Measurements from ENCODE around the gene MUC3A. TPM values are rescaled to one million over a fixed set of nuclear protein-coding genes. Genes with fewer than 3 reads are reported as not detected.
"Not testable (repeated sequence)": the region's sequence is repeated elsewhere in the genome, so short reads cannot be mapped to it uniquely, and the experiment has no call there.

The MUC3A gene
- total RNA-seq, 1 experiment from 2014 or later: not detected

- DNase-seq (ENCODE audit: low spot score): no peak
- in situ Hi-C loops (cut with HindIII; ENCODE audit: low sequenced_read_pairs): no loop called here
These were observed 18.7 kb downstream of the MUC3A start for GRCh38 chr7:100968031-100968430.

- in situ Hi-C loops (cut with HindIII; ENCODE audit: low sequenced_read_pairs): no loop called here
- DNase-seq (ENCODE audit: low spot score): no peak
These were observed 19.3 kb downstream of the MUC3A start for GRCh38 chr7:100968650-100969049.

- in situ Hi-C loops (cut with HindIII; ENCODE audit: low sequenced_read_pairs): no loop called here
- DNase-seq (ENCODE audit: low spot score): no peak
These were observed 19.8 kb downstream of the MUC3A start, which contains the start of gene MUC12 for GRCh38 chr7:100969066-100969615. TSS of gene MUC12 (plus strand) at chr7:100969565. CDS start at chr7:100969623, 58 bp downstream.

DNA sequence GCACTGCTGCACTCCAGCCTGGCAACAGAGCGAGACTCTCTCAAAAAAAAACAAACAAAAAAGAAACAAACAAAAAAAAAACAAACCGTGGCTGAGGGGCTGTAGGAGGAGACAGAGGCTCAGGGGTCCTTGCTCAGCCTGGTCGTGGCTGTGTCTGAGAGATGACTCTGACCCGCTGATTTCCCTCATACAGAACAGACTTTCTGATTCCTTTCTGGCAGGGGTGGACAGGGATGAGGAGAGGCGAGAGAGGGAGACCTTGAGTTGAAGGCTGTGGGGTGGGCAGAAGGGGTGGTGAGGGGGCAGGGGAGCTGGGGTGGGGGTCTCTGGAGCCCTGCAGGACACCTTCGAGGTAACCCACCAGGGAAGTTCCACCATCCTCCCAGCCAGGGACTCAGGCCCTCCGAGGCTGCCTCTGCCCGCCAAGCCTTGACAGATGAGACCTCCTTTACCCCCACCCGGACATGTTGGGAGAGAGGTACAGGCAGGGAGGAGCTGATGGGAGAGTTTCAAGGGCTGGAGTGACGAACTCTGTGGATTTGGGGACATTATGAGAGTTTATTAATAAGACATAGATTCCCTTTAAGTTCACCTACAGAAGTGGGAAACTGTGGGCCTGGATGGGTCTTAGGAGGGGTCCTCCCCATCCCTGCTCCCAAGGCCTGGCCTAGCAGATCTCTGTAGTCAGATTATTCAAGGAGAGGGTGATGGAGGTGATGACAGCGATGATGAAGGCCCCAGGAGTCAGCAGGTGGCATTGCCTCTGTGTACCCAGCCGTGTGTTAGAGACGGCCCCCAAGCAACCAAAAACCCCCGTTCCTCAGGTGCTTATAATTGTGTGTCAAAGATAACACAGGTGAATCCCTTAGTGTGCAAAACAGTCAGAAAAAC is 22.0 kb downstream of the MUC3A start:
- in situ Hi-C loops (cut with HindIII; ENCODE audit: low sequenced_read_pairs): no loop called here
- DNase-seq (ENCODE audit: low spot score): no peak

DNA sequence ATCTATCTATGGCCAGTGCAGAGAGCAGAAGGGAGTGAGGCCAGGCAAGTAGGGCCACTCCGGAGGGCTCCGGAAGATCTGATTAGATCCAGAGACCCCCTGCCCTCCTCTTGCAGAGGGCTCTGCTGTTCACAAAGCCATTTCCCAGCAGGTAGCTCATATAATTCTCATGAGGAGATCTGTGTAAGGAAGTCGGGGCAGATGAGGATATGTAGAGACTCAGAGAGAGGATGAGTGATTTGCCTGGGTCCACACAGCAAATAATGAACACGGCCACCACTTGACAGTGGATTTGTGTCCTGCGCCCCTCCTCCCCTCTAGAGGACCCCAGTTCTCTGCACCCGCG is 22.6 kb downstream of the MUC3A start:
- DNase-seq (ENCODE audit: low spot score): no peak
- in situ Hi-C loops (cut with HindIII; ENCODE audit: low sequenced_read_pairs): no loop called here

GRCh38 chr7:100974021-100974420 is 24.7 kb downstream of the MUC3A start:
- no peak for DNase-seq (ENCODE audit: low spot score)
- in situ Hi-C loops (cut with HindIII; ENCODE audit: low sequenced_read_pairs): no loop called here

- DNase-seq (ENCODE audit: low spot score): no peak
- in situ Hi-C loops (cut with HindIII; ENCODE audit: low sequenced_read_pairs): no loop called here
These were observed 26.1 kb downstream of the MUC3A start for GRCh38 chr7:100975371-100975821.

GRCh38 chr7:100978300-100978699 is 29.0 kb downstream of the MUC3A start:
- no peak for DNase-seq (ENCODE audit: low spot score)
- in situ Hi-C loops (cut with HindIII; ENCODE audit: low sequenced_read_pairs): no loop called here

- DNase-seq (ENCODE audit: low spot score): no peak
- in situ Hi-C loops (cut with HindIII; ENCODE audit: low sequenced_read_pairs): no loop called here
These were observed 34.3 kb downstream of the MUC3A start for GRCh38 chr7:100983451-100984187.

- DNase-seq (ENCODE audit: low spot score); in situ Hi-C loops (cut with HindIII; ENCODE audit: low sequenced_read_pairs): not testable (repeated sequence)
These were observed 35.0 kb downstream of the MUC3A start for GRCh38 chr7:100984241-100984918.

DNA sequence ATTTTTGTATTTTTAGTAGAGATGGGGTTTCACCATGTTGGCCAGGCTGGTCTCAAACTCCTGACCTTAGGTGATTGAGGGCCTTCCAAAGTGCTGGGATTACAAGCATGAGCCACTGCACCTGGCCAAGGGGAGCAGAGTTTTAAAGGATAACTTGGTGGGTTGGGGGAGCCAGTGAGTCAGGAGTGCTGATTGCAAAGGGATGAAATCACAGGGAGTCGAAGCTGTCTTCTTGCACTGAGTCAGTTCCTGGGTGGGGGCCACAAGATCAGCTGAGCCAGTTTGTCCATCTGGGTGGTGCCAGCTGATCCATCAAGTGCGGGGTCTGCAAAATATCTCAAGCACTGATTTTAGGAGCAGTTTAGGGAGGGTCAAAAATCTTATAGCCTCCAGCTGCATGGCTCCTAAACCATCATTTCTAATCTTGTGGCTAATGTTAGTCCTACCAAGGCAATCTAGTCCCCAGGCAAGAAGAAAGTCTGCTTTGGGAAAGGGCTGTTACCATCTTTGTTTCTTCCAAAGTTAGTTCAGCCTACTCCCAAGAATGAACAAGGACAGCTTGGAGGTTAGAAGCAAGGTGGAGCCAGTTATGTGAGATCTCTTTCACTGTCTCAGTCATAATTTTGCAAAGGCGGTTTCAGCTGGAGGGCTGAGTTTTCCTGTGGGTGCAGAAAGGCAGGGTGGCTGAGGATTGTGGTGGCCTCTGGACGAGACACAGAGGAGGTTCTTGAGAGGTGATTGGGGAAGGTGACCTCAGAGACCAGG is 35.9 kb downstream of the MUC3A start:
- DNase-seq (ENCODE audit: low spot score); in situ Hi-C loops (cut with HindIII; ENCODE audit: low sequenced_read_pairs): not testable (repeated sequence)

DNA sequence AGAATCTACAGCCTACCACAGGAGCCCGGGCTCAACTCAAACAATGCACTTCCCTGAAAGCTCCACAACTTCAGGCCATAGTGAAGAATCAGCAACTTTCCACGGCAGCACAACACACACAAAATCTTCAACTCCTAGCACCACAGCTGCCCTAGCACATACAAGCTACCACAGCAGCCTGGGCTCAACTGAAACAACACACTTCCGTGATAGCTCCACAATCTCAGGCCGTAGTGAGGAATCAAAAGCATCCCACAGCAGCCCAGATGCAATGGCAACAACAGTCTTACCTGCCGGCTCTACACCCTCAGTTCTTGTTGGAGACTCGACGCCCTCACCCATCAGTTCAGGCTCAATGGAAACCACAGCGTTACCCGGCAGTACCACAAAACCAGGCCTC is 42.3 kb downstream of the MUC3A start:
- in situ Hi-C loops (cut with HindIII; ENCODE audit: low sequenced_read_pairs): no loop called here
- DNase-seq (ENCODE audit: low spot score): no peak

DNA sequence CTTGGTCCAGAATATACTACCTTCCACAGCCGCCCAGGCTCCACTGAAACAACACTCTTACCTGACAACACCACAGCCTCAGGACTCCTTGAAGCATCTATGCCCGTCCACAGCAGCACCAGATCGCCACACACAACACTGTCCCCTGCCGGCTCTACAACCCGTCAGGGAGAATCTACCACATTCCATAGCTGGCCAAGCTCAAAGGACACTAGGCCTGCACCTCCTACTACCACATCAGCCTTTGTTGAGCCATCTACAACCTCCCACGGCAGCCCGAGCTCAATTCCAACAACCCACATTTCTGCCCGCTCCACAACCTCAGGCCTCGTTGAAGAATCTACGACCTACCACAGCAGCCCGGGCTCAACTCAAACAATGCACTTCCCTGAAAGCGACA is 42.9 kb downstream of the MUC3A start:
- DNase-seq (ENCODE audit: low spot score); in situ Hi-C loops (cut with HindIII; ENCODE audit: low sequenced_read_pairs): not testable (repeated sequence)

- in situ Hi-C loops (cut with HindIII; ENCODE audit: low sequenced_read_pairs); DNase-seq (ENCODE audit: low spot score): not testable (repeated sequence)
These were observed 45.3 kb downstream of the MUC3A start for GRCh38 chr7:100994671-100995070.

DNA sequence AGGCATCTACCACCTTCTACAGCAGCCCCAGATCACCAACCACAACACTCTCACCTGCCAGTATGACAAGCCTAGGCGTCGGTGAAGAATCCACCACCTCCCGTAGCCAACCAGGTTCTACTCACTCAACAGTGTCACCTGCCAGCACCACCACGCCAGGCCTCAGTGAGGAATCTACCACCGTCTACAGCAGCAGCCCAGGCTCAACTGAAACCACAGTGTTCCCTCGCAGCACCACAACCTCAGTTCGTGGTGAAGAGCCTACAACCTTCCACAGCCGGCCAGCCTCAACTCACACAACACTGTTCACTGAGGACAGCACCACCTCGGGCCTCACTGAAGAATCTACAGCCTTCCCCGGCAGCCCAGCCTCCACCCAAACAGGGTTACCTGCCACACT is 49.2 kb downstream of the MUC3A start:
- in situ Hi-C loops (cut with HindIII; ENCODE audit: low sequenced_read_pairs); DNase-seq (ENCODE audit: low spot score): not testable (repeated sequence)

DNA sequence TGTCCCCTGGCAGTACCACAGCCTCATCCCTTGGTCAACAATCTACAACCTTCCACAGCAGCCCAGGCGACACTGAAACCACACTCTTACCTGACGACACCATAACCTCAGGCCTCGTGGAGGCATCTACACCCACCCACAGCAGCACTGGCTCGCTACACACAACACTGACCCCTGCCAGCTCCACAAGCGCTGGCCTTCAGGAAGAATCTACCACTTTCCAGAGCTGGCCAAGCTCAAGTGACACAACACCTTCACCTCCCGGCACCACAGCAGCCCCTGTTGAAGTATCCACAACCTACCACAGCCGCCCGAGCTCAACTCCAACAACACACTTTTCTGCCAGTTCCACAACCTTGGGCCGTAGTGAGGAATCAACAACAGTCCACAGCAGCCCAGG is 50.0 kb downstream of the MUC3A start:
- DNase-seq (ENCODE audit: low spot score); in situ Hi-C loops (cut with HindIII; ENCODE audit: low sequenced_read_pairs): not testable (repeated sequence)

DNA sequence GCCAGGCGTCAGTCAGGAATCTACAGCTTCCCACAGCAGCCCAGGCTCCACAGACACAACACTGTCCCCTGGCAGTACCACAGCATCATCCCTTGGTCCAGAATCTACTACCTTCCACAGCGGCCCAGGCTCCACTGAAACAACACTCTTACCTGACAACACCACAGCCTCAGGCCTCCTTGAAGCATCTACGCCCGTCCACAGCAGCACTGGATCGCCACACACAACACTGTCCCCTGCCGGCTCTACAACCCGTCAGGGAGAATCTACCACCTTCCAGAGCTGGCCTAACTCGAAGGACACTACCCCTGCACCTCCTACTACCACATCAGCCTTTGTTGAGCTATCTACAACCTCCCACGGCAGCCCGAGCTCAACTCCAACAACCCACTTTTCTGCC is 50.7 kb downstream of the MUC3A start:
- in situ Hi-C loops (cut with HindIII; ENCODE audit: low sequenced_read_pairs); DNase-seq (ENCODE audit: low spot score): not testable (repeated sequence)

DNA sequence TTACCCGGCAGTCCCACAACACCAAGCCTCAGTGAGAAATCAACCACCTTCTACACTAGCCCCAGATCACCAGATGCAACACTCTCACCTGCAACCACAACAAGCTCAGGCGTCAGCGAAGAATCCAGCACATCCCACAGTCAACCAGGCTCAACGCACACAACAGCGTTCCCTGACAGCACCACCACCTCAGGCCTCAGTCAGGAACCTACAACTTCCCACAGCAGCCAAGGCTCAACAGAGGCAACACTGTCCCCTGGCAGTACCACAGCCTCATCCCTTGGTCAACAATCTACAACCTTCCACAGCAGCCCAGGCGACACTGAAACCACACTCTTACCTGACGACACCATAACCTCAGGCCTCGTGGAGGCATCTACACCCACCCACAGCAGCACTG is 53.0 kb downstream of the MUC3A start:
- in situ Hi-C loops (cut with HindIII; ENCODE audit: low sequenced_read_pairs); DNase-seq (ENCODE audit: low spot score): not testable (repeated sequence)

DNA sequence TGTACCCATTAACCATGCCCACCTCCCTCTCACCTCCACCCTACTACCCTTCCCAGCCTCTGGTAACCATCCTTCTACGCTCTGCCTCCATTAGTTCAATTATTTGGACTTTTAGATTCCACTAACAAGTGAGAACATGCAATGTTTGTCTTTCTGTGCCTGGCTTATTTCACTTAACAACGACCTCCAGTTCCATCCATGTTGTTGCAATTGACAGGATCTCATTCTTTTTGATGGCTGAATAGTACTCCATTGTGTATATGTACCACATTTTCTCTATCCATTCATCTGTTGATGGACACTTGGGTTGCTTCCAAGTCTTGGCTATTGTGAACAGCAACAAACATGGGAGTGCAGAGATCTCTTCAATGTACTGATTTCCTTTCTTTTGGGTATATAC is 58.0 kb downstream of the MUC3A start:
- DNase-seq (ENCODE audit: low spot score); in situ Hi-C loops (cut with HindIII; ENCODE audit: low sequenced_read_pairs): not testable (repeated sequence)

Data from G401 (cell line).